GM21381 (cell line): ENCODE data around the gene KMT2E.
A peak's percentile ranks its signal among the peaks of the same experiment; 100 is the strongest.
"Not testable (repeated sequence)": the region's sequence is repeated elsewhere in the genome, so short reads cannot be mapped to it uniquely, and the experiment has no call there.

Experiments used
- ATAC-seq: cut with Tn5 transposase; IDR thresholded peaks from one replicate; pipeline ENCODE4 v1.9.1; 2021; ENCODE audit warnings: mild to moderate bottlenecking, moderate library complexity; ENCODE audit not compliant: unreplicated experiment

Gene KMT2E

GRCh38 chr7:105013816-105014692 lies at the start of gene KMT2E:
TSS of gene KMT2E (plus strand) at chr7:105014205. CDS start at chr7:105040953, 26,748 bp downstream.
- peak; percentile 20 for ATAC-seq

- ATAC-seq = no peak
Measured at GRCh38 chr7:104964626-104965236, 49.3 kb upstream of the KMT2E start.

GRCh38 chr7:104966022-104966421 lies 48.0 kb upstream of the KMT2E start:
- ATAC-seq = no peak

- no peak for ATAC-seq
Measured at GRCh38 chr7:104967088-104967487, 46.9 kb upstream of the KMT2E start.

GRCh38 chr7:104967595-104967994 lies 46.4 kb upstream of the KMT2E start:
- ATAC-seq = no peak

GRCh38 chr7:104968648-104969047 lies 45.4 kb upstream of the KMT2E start:
- no peak for ATAC-seq

GRCh38 chr7:104969183-104969582 lies 44.8 kb upstream of the KMT2E start:
- ATAC-seq = no peak

GRCh38 chr7:104971290-104972071 lies 42.5 kb upstream of the KMT2E start:
- ATAC-seq = no peak

- no peak for ATAC-seq
Measured at GRCh38 chr7:104972500-104972899, 41.5 kb upstream of the KMT2E start.

- no peak for ATAC-seq
Measured at GRCh38 chr7:104973227-104973626, 40.8 kb upstream of the KMT2E start.

GRCh38 chr7:104973909-104974415 lies 40.0 kb upstream of the KMT2E start:
- ATAC-seq = no peak

- ATAC-seq = not testable (repeated sequence)
Measured at GRCh38 chr7:104975553-104975952, 38.5 kb upstream of the KMT2E start.

GRCh38 chr7:104976966-104977636 lies 36.9 kb upstream of the KMT2E start:
- no peak for ATAC-seq

GRCh38 chr7:104978460-104978859 lies 35.5 kb upstream of the KMT2E start:
- ATAC-seq = no peak

GRCh38 chr7:104979167-104979841 lies 34.7 kb upstream of the KMT2E start:
- no peak for ATAC-seq

GRCh38 chr7:104980440-104980839 lies 33.6 kb upstream of the KMT2E start:
- no peak for ATAC-seq

GRCh38 chr7:104980841-104981671 lies 32.9 kb upstream of the KMT2E start:
- no peak for ATAC-seq

- ATAC-seq = no peak
Measured at GRCh38 chr7:104981672-104982037, 32.4 kb upstream of the KMT2E start.

- ATAC-seq = no peak
Measured at GRCh38 chr7:104982308-104983075, 31.5 kb upstream of the KMT2E start.
